ENCODE data around the gene FOXD4L6. TPM values are rescaled to one million over a fixed set of nuclear protein-coding genes. Genes with fewer than 3 reads are reported as not detected.
"Not testable (repeated sequence)": the region's sequence is repeated elsewhere in the genome, so short reads cannot be mapped to it uniquely, and the experiment has no call there.

FOXD4L6 gene
- total and polyA plus RNA-seq, 12 donors = not detected

GRCh38 chr9:41119719-41120118, 8.8 kb downstream of the FOXD4L6 start:
- H3K27ac ChIP-seq; DNase-seq; intact Hi-C loops (cut with DNase I); H3K36me3 ChIP-seq; H3K9me3 ChIP-seq; H3K4me3 ChIP-seq; H3K4me1 ChIP-seq: not testable (repeated sequence)
- WGBS, 2 donors = no CpG with 5 or more reads among the region's 5 CpGs
- ATAC-seq = peak in 1 of 8 donors; percentile 16
- H3K27me3 ChIP-seq = peaks cover 0 to 23% (median 10%) of the 10 kb centered on the region in 7 donors

GRCh38 chr9:41119311-41119710, 9.2 kb downstream of the FOXD4L6 start:
- intact Hi-C loops (cut with DNase I); H3K4me3 ChIP-seq; H3K36me3 ChIP-seq; H3K27ac ChIP-seq; H3K9me3 ChIP-seq; H3K4me1 ChIP-seq; DNase-seq: not testable (repeated sequence)
- ATAC-seq = peak in 7 of 8 donors; percentile 20 to 56 (median 26)
- H3K27me3 ChIP-seq = peaks cover 0 to 23% (median 10%) of the 10 kb centered on the region in 7 donors
- WGBS, 2 donors = 36 to 43% methylated on average over 7 of the region's 7 CpGs

GRCh38 chr9:41113348-41113747, 15.1 kb downstream of the FOXD4L6 start:
- ATAC-seq; H3K36me3 ChIP-seq; intact Hi-C loops (cut with DNase I); H3K4me3 ChIP-seq; H3K9me3 ChIP-seq; H3K27ac ChIP-seq; H3K4me1 ChIP-seq; DNase-seq: not testable (repeated sequence)
- WGBS, 2 donors = 57% methylated on average over 8 of the region's 14 CpGs
- H3K27me3 ChIP-seq = peaks cover 0 to 26% (median 8%) of the 10 kb centered on the region in 7 donors

- WGBS, 2 donors = 76 to 78% methylated on average over 11 to 12 of the region's 12 CpGs
- peaks cover 0 to 40% (median 14%) of the 10 kb centered on the region in 7 donors for H3K27me3 ChIP-seq
- intact Hi-C loops (cut with DNase I) = not testable (repeated sequence)
Measured at GRCh38 chr9:41111414-41111813, 17.1 kb downstream of the FOXD4L6 start.

GRCh38 chr9:41110913-41111312, 17.6 kb downstream of the FOXD4L6 start:
- H3K4me3 ChIP-seq; intact Hi-C loops (cut with DNase I); ATAC-seq; H3K4me1 ChIP-seq; H3K27ac ChIP-seq; DNase-seq; H3K36me3 ChIP-seq; H3K9me3 ChIP-seq: not testable (repeated sequence)
- peak in 1 of 9 donors; percentile 5 for TF ChIP-seq CTCF (IDR thresholded peaks at IDR 0.05)
- WGBS, 2 donors = 34 to 41% methylated on average over 7 to 9 of the region's 10 CpGs
- H3K27me3 ChIP-seq = peaks cover 0 to 35% (median 14%) of the 10 kb centered on the region in 7 donors

More at GRCh38 chr9:41111414-41111813, 17.1 kb downstream of the FOXD4L6 start:
- DNase-seq, H3K36me3 ChIP-seq, H3K27ac ChIP-seq, ATAC-seq, H3K4me3 ChIP-seq, H3K4me1 ChIP-seq, H3K9me3 ChIP-seq: not testable (repeated sequence)

- H3K4me1 ChIP-seq; H3K9me3 ChIP-seq; H3K27ac ChIP-seq; intact Hi-C loops (cut with DNase I); DNase-seq; H3K4me3 ChIP-seq; H3K36me3 ChIP-seq: not testable (repeated sequence)
- WGBS, 2 donors = 19% methylated on average over 4 of the region's 13 CpGs
- H3K27me3 ChIP-seq = peaks cover 0 to 34% (median 18%) of the 10 kb centered on the region in 7 donors
- ATAC-seq = peak in 1 of 8 donors; percentile 20
Measured at GRCh38 chr9:41109253-41109652, 19.2 kb downstream of the FOXD4L6 start.

GRCh38 chr9:41108816-41109215, 19.7 kb downstream of the FOXD4L6 start:
- H3K4me3 ChIP-seq; H3K27ac ChIP-seq; intact Hi-C loops (cut with DNase I); H3K4me1 ChIP-seq; ATAC-seq; DNase-seq; H3K9me3 ChIP-seq; H3K36me3 ChIP-seq: not testable (repeated sequence)
- 22 to 24% methylated on average over 6 to 15 of the region's 22 CpGs for WGBS, 2 donors
- H3K27me3 ChIP-seq = peaks cover 0 to 33% (median 18%) of the 10 kb centered on the region in 7 donors

- H3K36me3 ChIP-seq; DNase-seq; H3K4me1 ChIP-seq; H3K4me3 ChIP-seq; H3K27ac ChIP-seq; H3K9me3 ChIP-seq; intact Hi-C loops (cut with DNase I): not testable (repeated sequence)
- WGBS, 2 donors = 22 to 29% methylated on average over 20 to 23 of the region's 34 CpGs
- peak in 5 of 8 donors; percentile 11 to 56 (median 25) for ATAC-seq
- H3K27me3 ChIP-seq = peaks cover 0 to 30% (median 18%) of the 10 kb centered on the region in 7 donors
Measured at GRCh38 chr9:41106472-41107116, 21.9 kb downstream of the FOXD4L6 start.

GRCh38 chr9:41105557-41106253, 22.8 kb downstream of the FOXD4L6 start:
- DNase-seq; H3K36me3 ChIP-seq; H3K9me3 ChIP-seq; intact Hi-C loops (cut with DNase I); H3K4me1 ChIP-seq; ATAC-seq; H3K27ac ChIP-seq; H3K4me3 ChIP-seq: not testable (repeated sequence)
- WGBS, 2 donors = 49 to 51% methylated on average over 8 of the region's 13 CpGs
- peaks cover 0 to 23% (median 13%) of the 10 kb centered on the region in 7 donors for H3K27me3 ChIP-seq

- H3K27ac ChIP-seq; H3K9me3 ChIP-seq; intact Hi-C loops (cut with DNase I); DNase-seq; H3K4me3 ChIP-seq; H3K36me3 ChIP-seq; H3K4me1 ChIP-seq: not testable (repeated sequence)
- H3K27me3 ChIP-seq = peaks cover 0 to 19% (median 12%) of the 10 kb centered on the region in 7 donors
- ATAC-seq = peak in 3 of 8 donors; percentile 3 to 37 (median 22)
- WGBS, 2 donors = 13 to 20% methylated on average over 11 of the region's 19 CpGs
Measured at GRCh38 chr9:41104542-41104941, 23.9 kb downstream of the FOXD4L6 start.

Measured in heart right ventricle (tissue), 16 donors.